ENCODE measurements around the gene SPSB4. TPM values are rescaled to one million over a fixed set of nuclear protein-coding genes. Genes with fewer than 3 reads are reported as not detected.

Gene SPSB4
- total RNA-seq, 1 donor from 2014 or later: 2.2 TPM

GRCh38 chr3:141030296-141030695 lies 20.9 kb upstream of the SPSB4 start:
- Histone ChIP-seq H3K4me3 (ENCODE audit: insufficient read depth, low read depth, low read length) (no peak overlapping the region), H3K27ac (ENCODE audit: low read depth, low read length) (no peak overlapping the region), H3K4me2 (ENCODE audit: low read length) (no peak overlapping the region), H3K9ac (ENCODE audit: low read length) (no peak overlapping the region), H3K27me3 (ENCODE audit: insufficient read depth, low read length) (no peaks in the 10 kb centered on the region), H3K36me3 (ENCODE audit: insufficient read depth, low read length) (no peaks in the 10 kb centered on the region), H3K79me2 (ENCODE audit: insufficient read depth, low read length) (no peaks in the 10 kb centered on the region), H3K4me1 (ENCODE audit: insufficient read depth, low read length) (no peaks in the 10 kb centered on the region), H4K20me1 (ENCODE audit: insufficient read depth, low read length) (no peaks in the 10 kb centered on the region), H3K9me3 (ENCODE audit: insufficient read depth, low read depth, low read length) (no peaks in the 10 kb centered on the region), H2AFZ (ENCODE audit: low read depth, low read length) (no peak overlapping the region)
- Mint-ChIP-seq H3K27me3 (ENCODE audit: low read depth, unreplicated experiment) (no peaks in the 10 kb centered on the region), H3K27ac (ENCODE audit: unreplicated experiment) (no peak overlapping the region), H3K4me3 (ENCODE audit: unreplicated experiment) (no peak overlapping the region), H3K36me3 (ENCODE audit: low read depth, unreplicated experiment) (no peaks in the 10 kb centered on the region), H3K9me3 (ENCODE audit: unreplicated experiment) (no peaks in the 10 kb centered on the region), H3K4me1 (ENCODE audit: low read depth, unreplicated experiment) (no peaks in the 10 kb centered on the region)
- DNase-seq (ENCODE audit: low read depth): no peak
- TF ChIP-seq EZH2 (IDR thresholded peaks at IDR 0.05; ENCODE audit: insufficient read depth, low read length) (no peak), CTCF (IDR thresholded peaks at IDR 0.05; ENCODE audit: insufficient read depth, low read depth, low read length) (no peak)
- no peak for FAIRE-seq

GRCh38 chr3:141039589-141039988 lies 11.6 kb upstream of the SPSB4 start:
- H3K27ac Mint-ChIP-seq (ENCODE audit: unreplicated experiment): no peak overlapping the region
- Histone ChIP-seq H3K79me2 (ENCODE audit: insufficient read depth, low read length) (no peaks in the 10 kb centered on the region), H3K36me3 (ENCODE audit: insufficient read depth, low read length) (no peaks in the 10 kb centered on the region), H2AFZ (ENCODE audit: low read depth, low read length) (no peak overlapping the region), H3K9me3 (ENCODE audit: insufficient read depth, low read depth, low read length) (no peaks in the 10 kb centered on the region), H3K4me1 (ENCODE audit: insufficient read depth, low read length) (no peaks in the 10 kb centered on the region), H3K4me3 (ENCODE audit: insufficient read depth, low read depth, low read length) (no peak overlapping the region), H3K4me2 (ENCODE audit: low read length) (no peak overlapping the region), H4K20me1 (ENCODE audit: insufficient read depth, low read length) (no peaks in the 10 kb centered on the region), H3K27me3 (ENCODE audit: insufficient read depth, low read length) (peaks cover 7% of the 10 kb centered on the region), H3K27ac (ENCODE audit: low read depth, low read length) (no peak overlapping the region), H3K9ac (ENCODE audit: low read length) (no peak overlapping the region)
- H3K9me3 Mint-ChIP-seq (ENCODE audit: unreplicated experiment): no peaks in the 10 kb centered on the region
- DNase-seq (ENCODE audit: low read depth) (no peak), FAIRE-seq (no peak)
- H3K4me1 Mint-ChIP-seq (ENCODE audit: low read depth, unreplicated experiment): no peaks in the 10 kb centered on the region
- no peaks in the 10 kb centered on the region for H3K36me3 Mint-ChIP-seq (ENCODE audit: low read depth, unreplicated experiment)
- H3K4me3 Mint-ChIP-seq (ENCODE audit: unreplicated experiment): no peak overlapping the region
- TF ChIP-seq EZH2 (IDR thresholded peaks at IDR 0.05; ENCODE audit: insufficient read depth, low read length) (no peak), CTCF (IDR thresholded peaks at IDR 0.05; ENCODE audit: insufficient read depth, low read depth, low read length) (no peak)
- H3K27me3 Mint-ChIP-seq (ENCODE audit: low read depth, unreplicated experiment): peaks cover 8% of the 10 kb centered on the region

- Histone ChIP-seq H2AFZ (ENCODE audit: low read depth, low read length) (no peak overlapping the region), H3K36me3 (ENCODE audit: insufficient read depth, low read length) (no peaks in the 10 kb centered on the region), H3K4me2 (ENCODE audit: low read length) (no peak overlapping the region), H4K20me1 (ENCODE audit: insufficient read depth, low read length) (no peaks in the 10 kb centered on the region), H3K79me2 (ENCODE audit: insufficient read depth, low read length) (no peaks in the 10 kb centered on the region), H3K4me1 (ENCODE audit: insufficient read depth, low read length) (no peaks in the 10 kb centered on the region), H3K4me3 (ENCODE audit: insufficient read depth, low read depth, low read length) (no peak overlapping the region), H3K9me3 (ENCODE audit: insufficient read depth, low read depth, low read length) (no peaks in the 10 kb centered on the region), H3K9ac (ENCODE audit: low read length) (no peak overlapping the region), H3K27ac (ENCODE audit: low read depth, low read length) (no peak overlapping the region), H3K27me3 (ENCODE audit: insufficient read depth, low read length) (peaks cover 24% of the 10 kb centered on the region)
- peaks cover 27% of the 10 kb centered on the region for H3K27me3 Mint-ChIP-seq (ENCODE audit: low read depth, unreplicated experiment)
- H3K4me1 Mint-ChIP-seq (ENCODE audit: low read depth, unreplicated experiment): no peaks in the 10 kb centered on the region
- H3K9me3 Mint-ChIP-seq (ENCODE audit: unreplicated experiment): no peaks in the 10 kb centered on the region
- FAIRE-seq (no peak), DNase-seq (ENCODE audit: low read depth) (no peak)
- no peak for TF ChIP-seq CTCF (IDR thresholded peaks at IDR 0.05; ENCODE audit: insufficient read depth, low read depth, low read length)
- no peak for TF ChIP-seq EZH2 (IDR thresholded peaks at IDR 0.05; ENCODE audit: insufficient read depth, low read length)
- no peak overlapping the region for H3K27ac Mint-ChIP-seq (ENCODE audit: unreplicated experiment)
- no peak overlapping the region for H3K4me3 Mint-ChIP-seq (ENCODE audit: unreplicated experiment)
- H3K36me3 Mint-ChIP-seq (ENCODE audit: low read depth, unreplicated experiment): no peaks in the 10 kb centered on the region
Measured at GRCh38 chr3:141044695-141045641, 6.2 kb upstream of the SPSB4 start.
